ENCODE measurements around the gene AK5.

AK5 gene

GRCh38 chr1:77541162-77541545 lies 259.3 kb downstream of the AK5 start:
- DNase-seq (ENCODE audit: low spot score), result no peak

- DNase-seq (ENCODE audit: low spot score), result no peak
Measured at GRCh38 chr1:77542813-77543420, 261.1 kb downstream of the AK5 start.

GRCh38 chr1:77543822-77544448 lies 262.1 kb downstream of the AK5 start:
- DNase-seq (ENCODE audit: low spot score), result no peak

DNA sequence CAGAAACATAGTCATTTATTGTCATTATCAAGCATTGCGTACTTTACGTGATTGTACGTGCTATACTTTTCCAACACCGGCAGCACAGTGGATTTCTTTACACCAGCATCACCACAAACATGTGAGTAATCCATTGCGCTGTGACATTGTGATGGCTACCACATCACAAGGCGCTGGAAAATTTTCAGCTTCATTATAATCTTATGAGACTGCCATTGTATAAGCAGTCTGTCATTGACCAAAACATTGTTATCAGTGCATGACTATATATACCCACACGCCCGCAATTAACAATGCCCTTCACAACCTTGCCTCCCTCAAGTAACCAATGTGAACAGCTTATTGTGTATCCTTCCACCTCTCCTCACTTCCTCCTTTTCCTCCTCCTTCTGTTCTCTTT lies 263.0 kb downstream of the AK5 start:
- DNase-seq (ENCODE audit: low spot score), result no peak

- DNase-seq (ENCODE audit: low spot score), result no peak
Measured at GRCh38 chr1:77545970-77546369, 264.2 kb downstream of the AK5 start.

DNA sequence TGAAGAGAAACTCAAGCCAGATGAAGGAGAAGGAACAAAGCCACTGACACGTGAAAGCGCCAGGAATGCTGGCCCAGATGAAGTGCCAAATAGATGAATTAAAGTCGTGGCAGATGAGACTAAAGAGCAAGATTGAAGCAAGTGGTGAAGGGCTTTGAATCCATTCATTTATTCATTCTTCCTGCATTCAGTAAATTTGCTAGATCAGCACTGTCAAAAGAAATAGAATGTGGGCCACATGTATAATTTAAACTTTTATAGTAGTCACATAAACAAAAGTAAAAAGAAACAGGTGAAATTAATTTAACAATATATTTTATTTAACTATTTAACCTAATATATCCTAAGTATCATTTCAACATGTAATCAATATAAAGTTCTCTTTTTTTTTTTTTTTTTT lies 265.1 kb downstream of the AK5 start:
- DNase-seq (ENCODE audit: low spot score), result no peak

DNA sequence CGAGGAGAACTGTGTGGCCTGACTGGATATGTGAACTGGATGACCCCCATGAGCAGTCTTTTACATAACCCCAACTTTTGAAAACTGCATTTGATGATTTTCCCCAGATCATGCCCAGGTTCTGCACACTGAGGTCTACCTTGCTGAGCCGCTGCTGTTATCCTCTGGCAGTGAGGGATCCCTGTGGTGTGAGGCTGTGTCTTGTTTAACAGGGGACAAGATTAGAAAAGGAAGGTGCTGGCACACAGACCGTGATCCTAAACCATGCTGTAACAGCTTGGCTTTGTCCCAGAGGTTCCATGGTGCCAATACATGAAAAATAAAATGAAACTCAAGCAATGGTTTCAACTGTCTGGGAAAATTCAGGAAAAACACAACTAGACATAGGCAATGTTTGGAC lies 266.5 kb downstream of the AK5 start:
- no peak for DNase-seq (ENCODE audit: low spot score)

DNA sequence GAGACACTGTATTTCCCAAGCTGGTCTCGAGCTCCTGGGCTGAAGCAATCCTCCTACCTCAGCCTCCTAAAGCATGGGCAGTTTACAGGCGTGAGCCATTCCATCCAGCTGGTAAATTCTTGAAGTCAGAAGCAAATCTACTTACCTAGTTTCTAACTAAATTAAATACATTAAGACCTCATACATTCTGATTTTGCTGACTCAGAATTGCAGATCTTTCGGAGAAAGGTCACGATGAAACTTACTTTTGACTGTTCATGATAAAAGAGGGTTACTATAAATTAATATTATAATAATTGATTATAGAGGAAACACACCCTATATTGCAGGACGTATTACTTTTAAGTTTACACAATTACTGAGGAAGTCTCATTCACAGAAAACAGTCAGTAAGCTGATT lies 268.3 kb downstream of the AK5 start:
- no peak for DNase-seq (ENCODE audit: low spot score)

DNA sequence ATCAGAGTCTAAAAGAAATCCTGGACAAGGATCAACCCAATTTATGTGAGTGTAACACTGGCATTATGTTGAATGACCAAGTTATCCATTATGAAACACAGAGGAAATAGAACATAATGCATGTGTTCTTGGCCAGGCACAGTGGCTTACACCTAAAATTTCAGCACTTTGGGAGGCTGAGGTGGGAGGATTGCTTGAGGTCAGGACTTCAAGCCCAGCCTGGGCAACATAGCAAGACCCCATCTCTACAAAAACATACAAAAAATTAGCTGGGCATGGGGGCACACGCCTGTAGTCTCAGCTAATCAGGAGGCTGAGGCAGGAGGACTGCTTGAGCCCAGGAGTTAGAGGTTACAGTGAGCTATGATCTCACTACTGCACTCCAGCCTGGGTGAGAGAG lies 270.8 kb downstream of the AK5 start:
- DNase-seq (ENCODE audit: low spot score), result no peak

GRCh38 chr1:77553568-77554291 lies 271.9 kb downstream of the AK5 start:
- DNase-seq (ENCODE audit: low spot score), result no peak

DNA sequence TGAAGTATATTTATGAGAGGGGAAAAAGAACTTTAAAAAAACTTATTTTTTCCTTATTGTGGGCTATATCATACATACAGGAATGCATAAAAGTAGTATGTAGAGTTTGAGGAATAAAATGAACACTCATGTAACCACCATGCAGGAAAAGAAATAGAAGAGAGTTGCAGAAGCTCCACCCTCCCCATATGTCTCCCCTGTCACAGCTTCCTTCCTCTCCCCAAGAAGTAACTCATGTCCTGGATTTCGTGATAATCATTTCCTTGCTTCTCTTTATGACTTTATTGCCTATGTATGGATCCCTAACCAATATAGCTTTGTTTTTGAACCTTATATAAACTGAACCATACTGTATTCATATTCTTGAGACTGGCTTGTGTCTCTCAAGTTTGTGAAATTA lies 274.2 kb downstream of the AK5 start:
- DNase-seq (ENCODE audit: low spot score), result no peak

DNA sequence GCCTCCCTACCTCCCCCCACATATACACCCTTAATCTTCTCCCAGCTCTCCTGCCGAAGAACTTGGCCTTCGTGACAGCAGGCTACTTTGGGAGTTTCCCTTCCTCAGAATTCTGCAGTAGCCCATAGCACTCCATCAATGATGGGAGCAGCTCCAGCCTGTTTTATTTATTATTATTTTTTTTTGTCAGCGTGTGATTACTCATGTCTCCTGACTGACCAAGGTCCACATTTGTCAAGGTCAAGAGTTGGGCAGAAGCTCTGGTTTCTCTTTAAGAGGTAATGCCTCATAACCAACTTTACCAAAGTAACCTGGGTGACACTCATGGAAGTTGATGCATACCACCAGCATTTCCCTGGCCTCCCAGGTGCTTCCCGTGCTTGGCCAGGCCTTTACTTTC lies 275.2 kb downstream of the AK5 start:
- no peak for DNase-seq (ENCODE audit: low spot score)

GRCh38 chr1:77558591-77559164 lies 276.9 kb downstream of the AK5 start:
- DNase-seq (ENCODE audit: low spot score), result no peak

DNA sequence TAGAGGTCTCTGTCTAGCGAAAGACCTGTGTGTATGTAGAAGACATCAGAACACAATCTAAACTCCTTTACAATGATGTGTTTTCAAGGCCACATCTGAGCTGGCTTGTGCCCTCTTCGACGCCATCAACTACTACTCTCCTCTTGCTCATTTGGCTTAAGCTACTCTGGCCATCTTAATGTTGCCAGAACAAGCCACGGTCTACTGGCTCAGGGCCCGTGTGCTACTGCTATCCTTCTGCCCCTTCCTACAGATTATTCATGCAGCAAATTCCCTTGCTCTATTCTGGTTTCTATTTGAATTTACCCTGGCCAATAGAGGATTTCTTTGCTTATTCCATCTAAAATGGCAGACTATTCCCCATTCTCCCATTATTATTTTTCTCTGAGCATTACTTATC lies 278.9 kb downstream of the AK5 start:
- no peak for DNase-seq (ENCODE audit: low spot score)

- DNase-seq (ENCODE audit: low spot score), result no peak
Measured at GRCh38 chr1:77562596-77563150, 280.9 kb downstream of the AK5 start.

GRCh38 chr1:77565321-77565720 lies 283.5 kb downstream of the AK5 start:
- no peak for DNase-seq (ENCODE audit: low spot score)

GRCh38 chr1:77571642-77572041 lies 289.8 kb downstream of the AK5 start:
- DNase-seq (ENCODE audit: low spot score), result no peak

DNA sequence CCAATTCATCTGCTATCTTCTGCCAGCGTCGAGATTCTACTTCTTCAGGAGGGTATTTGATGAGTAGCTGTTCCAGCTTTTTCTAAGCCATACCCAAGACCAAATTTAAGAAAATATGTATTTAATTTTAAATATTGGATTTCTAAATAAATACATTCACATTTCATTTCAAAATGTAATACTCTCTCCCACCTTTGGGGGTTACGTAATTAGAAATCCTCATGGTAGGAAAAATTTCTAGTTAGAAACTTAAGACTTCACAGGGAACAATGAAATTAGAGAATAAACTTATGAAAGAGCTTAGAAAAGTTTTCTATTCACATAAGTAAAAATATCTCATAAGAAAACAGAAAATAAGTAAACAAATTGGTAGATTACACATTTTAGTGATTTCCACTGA lies 297.7 kb downstream of the AK5 start:
- DNase-seq (ENCODE audit: low spot score), result no peak

GRCh38 chr1:77582905-77583304 lies 301.1 kb downstream of the AK5 start:
- DNase-seq (ENCODE audit: low spot score), result no peak

DNA sequence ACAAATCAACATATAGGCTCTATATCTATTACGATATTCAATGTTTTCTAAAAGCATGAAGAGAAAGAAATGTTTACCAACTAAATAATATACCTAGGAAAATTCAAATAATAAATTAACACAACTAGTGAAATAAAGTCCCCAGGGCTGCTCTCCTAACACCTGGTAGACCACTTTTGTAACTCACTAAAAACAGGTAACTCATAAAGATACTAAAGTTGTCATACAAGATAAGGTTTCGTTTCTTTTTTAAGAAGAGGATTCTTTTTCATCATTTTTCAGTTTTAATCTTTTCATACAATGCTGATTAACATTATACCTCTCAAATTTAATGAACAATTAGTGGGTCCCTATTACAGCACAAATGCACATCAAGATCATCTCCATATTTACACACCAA lies 301.7 kb downstream of the AK5 start:
- no peak for DNase-seq (ENCODE audit: low spot score)

- DNase-seq (ENCODE audit: low spot score), result no peak
Measured at GRCh38 chr1:77584884-77585283, 303.1 kb downstream of the AK5 start.

DNA sequence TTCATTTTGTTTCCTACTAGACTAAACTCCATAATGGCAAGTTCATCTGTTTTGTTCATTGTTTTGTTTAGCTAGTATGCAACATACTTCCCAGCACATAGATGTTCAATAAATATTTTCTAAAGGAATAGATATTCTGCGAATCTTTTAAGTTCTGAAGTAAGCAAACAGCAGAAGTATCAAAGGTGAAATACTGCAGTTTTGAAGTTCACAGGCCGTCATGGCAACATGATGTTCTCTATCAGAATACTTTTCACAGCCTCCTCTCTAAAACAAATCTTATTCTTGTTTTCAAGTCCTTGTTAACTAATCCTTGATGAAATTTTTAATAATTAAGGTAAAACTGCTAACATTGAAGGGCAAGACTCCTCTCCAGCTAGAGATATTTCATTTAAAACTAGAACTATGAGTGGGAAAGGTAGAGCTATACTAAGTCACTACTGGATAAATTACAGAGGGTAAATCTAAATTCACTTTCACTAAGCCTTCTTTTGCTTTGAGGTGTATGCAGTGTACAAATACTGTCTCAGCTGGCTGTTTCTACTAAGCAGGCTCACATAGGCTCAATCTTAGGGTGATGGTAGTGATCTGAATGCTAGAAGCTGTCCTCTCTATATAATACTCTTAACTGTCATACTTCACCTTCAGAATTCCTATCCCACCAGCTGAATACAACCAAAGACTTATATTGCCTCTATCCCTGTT lies 303.9 kb downstream of the AK5 start:
- DNase-seq (ENCODE audit: low spot score), result no peak
